GM06990 (cell line): ENCODE data around the gene PCDHB4.

Experiments
- DNase-seq: peaks from one replicate; pipeline ENCODE4 v3.0.0-alpha.2; 2011; ENCODE audit not compliant: insufficient read length; ENCODE audit errors: extremely low read depth
- H3K27me3 ChIP-seq: replicated peaks from 2 replicates; pipeline ENCODE4 v1.6.0; 2011; ENCODE audit warnings: low read length; ENCODE audit not compliant: control insufficient read depth, insufficient read depth
- H3K36me3 ChIP-seq: 2 replicates; pipeline ENCODE4 v1.5.1; 2011; ENCODE audit warnings: low read length; ENCODE audit not compliant: control insufficient read depth, insufficient read depth
- H3K4me3 ChIP-seq: replicated peaks from 2 replicates; pipeline ENCODE4 v1.5.1; 2011; ENCODE audit warnings: low read depth, mild to moderate bottlenecking, control low read depth, low read length
- CTCF ChIP-seq: IDR thresholded peaks from 2 replicates; pipeline ENCODE4 v1.5.1; 2011; ENCODE audit warnings: low read length, control low read depth, mild to moderate bottlenecking, inconsistent platforms; ENCODE audit not compliant: insufficient read depth, poor library complexity, severe bottlenecking

The PCDHB4 gene

GRCh38 chr5:141121563-141121962 is at the start of gene PCDHB4:
Gene PCDHB4, plus strand, starts transcription at chr5:141121818. Its CDS starts 181 bp downstream, at chr5:141121999.
- Histone ChIP-seq H3K36me3 (no peaks in the 10 kb centered on the region), H3K4me3 (no peak within 1 kb of the TSS), H3K27me3 (no peaks in the 10 kb centered on the region)
- no peak for DNase-seq
- TF ChIP-seq CTCF: no peak

DNA sequence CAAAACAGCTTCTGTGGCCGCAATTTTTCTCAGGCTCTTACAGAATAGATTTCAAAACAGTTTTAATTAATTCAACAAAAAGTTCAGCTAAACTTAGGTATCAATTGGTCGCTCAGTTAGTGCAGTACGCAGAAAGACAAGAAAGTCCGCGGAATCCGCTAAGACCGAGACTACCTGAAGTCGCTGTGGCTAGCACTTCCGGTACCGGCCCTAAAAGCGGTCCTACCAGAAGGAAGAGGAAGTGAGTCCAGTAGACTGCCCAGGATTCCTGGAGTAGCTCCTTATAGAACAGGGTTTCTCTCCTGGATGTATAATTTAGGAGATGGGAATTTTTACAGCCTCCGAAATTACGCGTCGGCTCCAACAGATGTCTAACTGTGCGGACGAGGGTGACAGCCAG is 43.8 kb upstream of the PCDHB4 start:
- H3K4me3 ChIP-seq: no peak overlapping the region

GRCh38 chr5:141082228-141082627 is 39.4 kb upstream of the PCDHB4 start:
- no peaks in the 10 kb centered on the region for H3K36me3 ChIP-seq
- TF ChIP-seq CTCF: no peak
- H3K4me3 ChIP-seq: no peak overlapping the region

More for the DNA sequence above, 43.8 kb upstream of the PCDHB4 start:
- TF ChIP-seq CTCF: no peak
- Histone ChIP-seq H3K27me3 (no peaks in the 10 kb centered on the region), H3K36me3 (no peaks in the 10 kb centered on the region)
- no peak for DNase-seq

GRCh38 chr5:141084487-141084989 is 37.1 kb upstream of the PCDHB4 start:
- no peak for TF ChIP-seq CTCF
- Histone ChIP-seq H3K27me3 (no peaks in the 10 kb centered on the region), H3K4me3 (no peak overlapping the region), H3K36me3 (no peaks in the 10 kb centered on the region)
- DNase-seq: no peak

More at GRCh38 chr5:141082228-141082627, 39.4 kb upstream of the PCDHB4 start:
- H3K27me3 ChIP-seq: no peaks in the 10 kb centered on the region
- no peak for DNase-seq

DNA sequence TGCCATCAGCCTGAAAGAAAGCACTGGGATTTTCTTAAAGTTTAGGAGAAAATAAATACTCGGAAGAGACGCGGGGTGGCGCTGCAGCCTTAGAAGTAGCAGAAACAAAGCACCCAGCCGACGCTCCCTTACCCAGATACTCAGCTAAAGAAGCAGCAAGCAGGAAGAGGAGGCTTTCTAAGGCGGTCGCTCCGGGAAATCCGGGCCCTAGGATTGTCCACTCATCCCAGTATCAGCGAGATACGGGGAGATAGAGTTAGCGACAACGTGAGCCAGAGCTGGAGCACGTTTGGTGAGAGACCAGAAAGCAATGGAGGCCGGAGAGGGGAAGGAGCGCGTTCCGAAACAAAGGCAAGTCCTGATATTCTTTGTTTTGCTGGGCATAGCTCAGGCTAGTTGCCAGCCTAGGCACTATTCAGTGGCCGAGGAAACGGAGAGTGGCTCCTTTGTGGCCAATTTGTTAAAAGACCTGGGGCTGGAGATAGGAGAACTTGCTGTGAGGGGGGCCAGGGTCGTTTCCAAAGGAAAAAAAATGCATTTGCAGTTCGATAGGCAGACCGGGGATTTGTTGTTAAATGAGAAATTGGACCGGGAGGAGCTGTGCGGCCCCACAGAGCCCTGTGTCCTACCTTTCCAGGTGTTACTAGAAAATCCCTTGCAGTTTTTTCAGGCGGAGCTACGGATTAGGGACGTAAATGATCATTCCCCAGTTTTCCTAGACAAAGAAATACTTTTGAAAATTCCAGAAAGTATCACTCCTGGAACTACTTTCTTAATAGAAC is 26.9 kb upstream of the PCDHB4 start, which contains the start of gene PCDHB2:
TSS of gene PCDHB2 (plus strand) at position 135 of the 782 bp plus-strand sequence. CDS start at position 311, 176 bp downstream.
- H3K27me3 ChIP-seq: no peaks in the 10 kb centered on the region
- no peak for TF ChIP-seq CTCF
- no peak within 1 kb of the TSS for H3K4me3 ChIP-seq
- no peaks in the 10 kb centered on the region for H3K36me3 ChIP-seq
- no peak for DNase-seq
